ENCODE results near the gene STAT1.

- TF ChIP-seq POLR2AphosphoS5 (IDR thresholded peaks at IDR 0.05; ENCODE audit: borderline replicate concordance, low read depth, low read length) (no peak), EZH2 (IDR thresholded peaks at IDR 0.05) (no peak), FOXP2 (optimal IDR thresholded peaks at IDR 0.05; ENCODE audit: control extremely low read depth, extremely low read length, insufficient read depth) (no peak)
Measured at GRCh38 chr2:190999058-190999457, 14.9 kb downstream of the STAT1 start.
